Measurements from ENCODE around the gene TRMU. TPM values are rescaled to one million over a fixed set of nuclear protein-coding genes. Genes with fewer than 3 reads are reported as not detected.

The TRMU gene
- total and polyA plus RNA-seq, 2 experiments from 2014 or later, result 48.3 to 70.4 TPM

- H3K27ac Mint-ChIP-seq, result no peak overlapping the region
- H3K27me3 Mint-ChIP-seq (ENCODE audit: insufficient read depth, low read depth, poor library complexity), result peaks cover 2% of the 10 kb centered on the region
- Histone ChIP-seq H3K79me2 (replicated peaks; ENCODE audit: insufficient read depth) (no peaks in the 10 kb centered on the region), H3F3A (replicated peaks; ENCODE audit: low read depth) (no peaks in the 10 kb centered on the region), H4K20me1 (replicated peaks; ENCODE audit: insufficient read depth) (peaks cover 5% of the 10 kb centered on the region; the same call in 1 of the 2 replicates), H3K4me1 (ENCODE audit: insufficient read depth) (no peaks in the 10 kb centered on the region), H3K4me2 (no peak overlapping the region), H3K9me2 (ENCODE audit: insufficient read depth) (no peaks in the 10 kb centered on the region), H3K27ac (ENCODE audit: low read depth) (no peak overlapping the region), H3K4me3 (no peak overlapping the region), H3K27me3 (ENCODE audit: insufficient read depth) (no peaks in the 10 kb centered on the region), H3K36me3 (ENCODE audit: insufficient read depth) (no peaks in the 10 kb centered on the region), H2AFZ (no peak overlapping the region)
- H3K4me1 Mint-ChIP-seq, result no peaks in the 10 kb centered on the region; the same call in 1 of the 3 replicates
- TF ChIP-seq REST (IDR thresholded peaks at IDR 0.05; ENCODE audit: unreplicated experiment), result no peak
- no peak for TF ChIP-seq NANOG (IDR thresholded peaks at IDR 0.05; ENCODE audit: borderline replicate concordance)
- no peak for TF ChIP-seq ZNF462 (CRISPR knock-in tag; IDR thresholded peaks at IDR 0.05)
- TF ChIP-seq ETS1 (IDR thresholded peaks at IDR 0.05), result no peak
- no peak for TF ChIP-seq POLR2AphosphoS5 (IDR thresholded peaks at IDR 0.05; ENCODE audit: low read depth)
- TF ChIP-seq JUNB (IDR thresholded peaks at IDR 0.05; ENCODE audit: unreplicated experiment), result no peak
- TF ChIP-seq CREB1 (CRISPR knock-in tag; IDR thresholded peaks at IDR 0.05; ENCODE audit: low read depth), result no peak
- no peak overlapping the region for H3K4me3 Mint-ChIP-seq
- no peak for DNase-seq (ENCODE audit: low spot score)
- H3K36me3 Mint-ChIP-seq (ENCODE audit: low read depth), result peaks cover 25% of the 10 kb centered on the region
- ATAC-seq, result no peak
- peaks cover 2% of the 10 kb centered on the region; the same call in 1 of the 3 replicates for H3K9me3 Mint-ChIP-seq
Observed at GRCh38 chr22:46360891-46361290, 25.4 kb downstream of the TRMU start.

Data from GM23338 (cell line).